Measurements from ENCODE around the gene CTNNA3.

Gene CTNNA3

GRCh38 chr10:66880826-66881225 lies 815.2 kb downstream of the CTNNA3 start:
- DNase-seq (ENCODE audit: low spot score) = no peak

- DNase-seq (ENCODE audit: low spot score) = no peak
Observed at GRCh38 chr10:66880292-66880691, 815.7 kb downstream of the CTNNA3 start.

GRCh38 chr10:66877361-66877760 lies 818.6 kb downstream of the CTNNA3 start:
- no peak for DNase-seq (ENCODE audit: low spot score)

GRCh38 chr10:66869635-66870034 lies 826.4 kb downstream of the CTNNA3 start:
- no peak for DNase-seq (ENCODE audit: low spot score)

GRCh38 chr10:66862687-66863258 lies 833.2 kb downstream of the CTNNA3 start:
- DNase-seq (ENCODE audit: low spot score) = no peak

GRCh38 chr10:66860376-66860945 lies 835.5 kb downstream of the CTNNA3 start:
- DNase-seq (ENCODE audit: low spot score) = no peak

- DNase-seq (ENCODE audit: low spot score) = no peak
Observed at GRCh38 chr10:66852811-66853210, 843.2 kb downstream of the CTNNA3 start.

- no peak for DNase-seq (ENCODE audit: low spot score)
Observed at GRCh38 chr10:66848856-66849255, 847.1 kb downstream of the CTNNA3 start.

- no peak for DNase-seq (ENCODE audit: low spot score)
Observed at GRCh38 chr10:66844176-66844942, 851.6 kb downstream of the CTNNA3 start.

- DNase-seq (ENCODE audit: low spot score) = no peak
Observed at GRCh38 chr10:66843396-66843795, 852.6 kb downstream of the CTNNA3 start.

GRCh38 chr10:66842867-66843266 lies 853.1 kb downstream of the CTNNA3 start:
- DNase-seq (ENCODE audit: low spot score) = no peak

GRCh38 chr10:66842371-66842770 lies 853.6 kb downstream of the CTNNA3 start:
- no peak for DNase-seq (ENCODE audit: low spot score)

- no peak for DNase-seq (ENCODE audit: low spot score)
Observed at GRCh38 chr10:66838656-66839055, 857.3 kb downstream of the CTNNA3 start.

GRCh38 chr10:66837990-66838389 lies 858.0 kb downstream of the CTNNA3 start:
- no peak for DNase-seq (ENCODE audit: low spot score)

- DNase-seq (ENCODE audit: low spot score) = no peak
Observed at GRCh38 chr10:66837335-66837734, 858.7 kb downstream of the CTNNA3 start.

- DNase-seq (ENCODE audit: low spot score) = no peak
Observed at GRCh38 chr10:66836771-66837170, 859.2 kb downstream of the CTNNA3 start.

GRCh38 chr10:66836057-66836456 lies 859.9 kb downstream of the CTNNA3 start:
- no peak for DNase-seq (ENCODE audit: low spot score)

- DNase-seq (ENCODE audit: low spot score) = no peak
Observed at GRCh38 chr10:66835400-66835799, 860.6 kb downstream of the CTNNA3 start.

GRCh38 chr10:66834802-66835201 lies 861.2 kb downstream of the CTNNA3 start:
- DNase-seq (ENCODE audit: low spot score) = no peak

GRCh38 chr10:66833861-66834260 lies 862.1 kb downstream of the CTNNA3 start:
- no peak for DNase-seq (ENCODE audit: low spot score)

- DNase-seq (ENCODE audit: low spot score) = no peak
Observed at GRCh38 chr10:66832781-66833422, 863.1 kb downstream of the CTNNA3 start.

GRCh38 chr10:66828957-66829356 lies 867.0 kb downstream of the CTNNA3 start:
- DNase-seq (ENCODE audit: low spot score) = no peak

- DNase-seq (ENCODE audit: low spot score) = no peak
Observed at GRCh38 chr10:66827353-66827752, 868.6 kb downstream of the CTNNA3 start.

Measured in SK-N-DZ (cell line).